Keratinocyte (primary cell): Measurements from ENCODE around the gene FBXO46. TPM values are rescaled to one million over a fixed set of nuclear protein-coding genes. Genes with fewer than 3 reads are reported as not detected.

Experiments
- DNase-seq: peaks from one replicate; pipeline ENCODE4 v3.0.0-alpha.2; 2011; ENCODE audit warnings: low read depth, missing footprints, low spot score
- FAIRE-seq: peaks from 2 replicates; lab custom pipeline; 2011; peaks lifted over from hg19 to GRCh38; lab: Jason Lieb, UNC
- H2AFZ ChIP-seq: 2 replicates; pipeline ENCODE4 v1.6.0; 2012; ENCODE audit warnings: low read length, control low read depth, inconsistent platforms; ENCODE audit not compliant: control insufficient read depth
- H3K27ac ChIP-seq: 2 replicates; pipeline ENCODE4 v1.5.1; 2011; ENCODE audit warnings: low read length; ENCODE audit not compliant: control insufficient read depth, insufficient read depth
- H3K27me3 ChIP-seq: 3 replicates; pipeline ENCODE4 v1.6.0; 2011; ENCODE audit warnings: low read length; ENCODE audit not compliant: control insufficient read depth, insufficient read depth; ENCODE audit errors: extremely low read depth
- H3K36me3 ChIP-seq, 2 experiments: 2 replicates in 1 of 2; 3 replicates in 1 of 2; pipeline ENCODE4 v1.5.1; 2011; ENCODE audit warnings: low read length in 2 of 2, mild to moderate bottlenecking in 1 of 2; ENCODE audit not compliant: control insufficient read depth in 2 of 2, insufficient read depth in 2 of 2; ENCODE audit errors: extremely low read depth in 1 of 2
- H3K4me1 ChIP-seq: 3 replicates; pipeline ENCODE4 v1.5.1; 2011; ENCODE audit warnings: low read length; ENCODE audit not compliant: control insufficient read depth, insufficient read depth; ENCODE audit errors: extremely low read depth
- H3K4me2 ChIP-seq: 3 replicates; pipeline ENCODE4 v1.6.0; 2011; ENCODE audit warnings: low read depth, low read length; ENCODE audit not compliant: control insufficient read depth, insufficient read depth; ENCODE audit errors: extremely low read depth
- H3K4me3 ChIP-seq, 3 experiments: fragments of 200-600 bp in 1 of 3; sonication (generic) in 1 of 3; 2 replicates in 2 of 3; 3 replicates in 1 of 3; pipeline ENCODE4 v1.5.1; 2011 to 2016; ENCODE audit warnings: low read length in 3 of 3, mild to moderate bottlenecking in 3 of 3, control low read depth in 2 of 3, inconsistent platforms in 1 of 3, low read depth in 1 of 3, mixed read lengths in 1 of 3, mixed run types in 1 of 3, moderate library complexity in 1 of 3; ENCODE audit not compliant: control insufficient read depth in 2 of 3, insufficient read depth in 2 of 3; ENCODE audit errors: extremely low read depth in 1 of 3
- H3K79me2 ChIP-seq: 2 replicates; pipeline ENCODE4 v1.6.0; 2012; ENCODE audit warnings: low read length; ENCODE audit not compliant: control insufficient read depth, insufficient read depth
- H3K9ac ChIP-seq: 3 replicates; pipeline ENCODE4 v1.6.0; 2011; ENCODE audit warnings: low read length; ENCODE audit not compliant: control insufficient read depth, insufficient read depth; ENCODE audit errors: extremely low read depth
- H3K9me1 ChIP-seq: 3 replicates; pipeline ENCODE4 v1.6.0; 2011; ENCODE audit warnings: low read length; ENCODE audit not compliant: control insufficient read depth, insufficient read depth; ENCODE audit errors: extremely low read depth
- H3K9me3 ChIP-seq: 2 replicates; pipeline ENCODE4 v1.5.1; 2012; ENCODE audit warnings: low read depth, low read length; ENCODE audit not compliant: control insufficient read depth
- H4K20me1 ChIP-seq: 3 replicates; pipeline ENCODE4 v1.6.0; 2011; ENCODE audit warnings: low read length; ENCODE audit not compliant: control insufficient read depth, insufficient read depth; ENCODE audit errors: extremely low read depth
- EZH2 ChIP-seq: IDR thresholded peaks from one replicate; pipeline ENCODE4 v1.6.1; 2012; ENCODE audit warnings: inconsistent platforms, mild to moderate bottlenecking, low read length, moderate library complexity
- dilution Hi-C: fragments of 300-500 bp; cut with MboI; formaldehyde crosslinking; loops from one replicate; pipeline ENCODE4 v1.7.0; 2020; ENCODE audit warnings: low sequenced_read_pairs; ENCODE audit not compliant: extremely low pct_ligation_motif_present
- polyA plus RNA-seq, 5 experiments: library from polyadenylated mRNA; depleted of rRNA in 3 of 5; stranded (reverse) in 3 of 5; stranded (forward) in 1 of 5; unstranded in 1 of 5; fragments of >200 nt; gene quantifications; 1 replicate in 1 of 5; 2 replicates in 3 of 5; 3 replicates in 1 of 5; pipeline versions ENCODE4 v1.2.1 to v1.2.3, GENCODE V29; 2011 to 2012; ENCODE audit warnings: missing spikeins in 2 of 5, low read depth in 1 of 5, low replicate concordance in 1 of 5
- TF ChIP-seq, protein P1 (sequence below), 3 experiments: IDR thresholded peaks in 1 of 3; conservative IDR thresholded peaks in 1 of 3; optimal IDR thresholded peaks in 1 of 3; 2 replicates in 2 of 3; 3 replicates in 1 of 3; pipeline versions ENCODE3 to v1.5.1; 2011; ENCODE audit warnings: low read length in 3 of 3, mild to moderate bottlenecking in 3 of 3, moderate library complexity in 2 of 3, control low read depth in 1 of 3, inconsistent platforms in 1 of 3; ENCODE audit not compliant: insufficient read depth in 2 of 3; ENCODE audit errors: extremely low read depth in 1 of 3

Gene FBXO46
- polyA plus RNA-seq, 1 donor (not counting 4 experiments of a cell fraction or from before 2014, with no cell fraction given), result 2.1 TPM

DNA sequence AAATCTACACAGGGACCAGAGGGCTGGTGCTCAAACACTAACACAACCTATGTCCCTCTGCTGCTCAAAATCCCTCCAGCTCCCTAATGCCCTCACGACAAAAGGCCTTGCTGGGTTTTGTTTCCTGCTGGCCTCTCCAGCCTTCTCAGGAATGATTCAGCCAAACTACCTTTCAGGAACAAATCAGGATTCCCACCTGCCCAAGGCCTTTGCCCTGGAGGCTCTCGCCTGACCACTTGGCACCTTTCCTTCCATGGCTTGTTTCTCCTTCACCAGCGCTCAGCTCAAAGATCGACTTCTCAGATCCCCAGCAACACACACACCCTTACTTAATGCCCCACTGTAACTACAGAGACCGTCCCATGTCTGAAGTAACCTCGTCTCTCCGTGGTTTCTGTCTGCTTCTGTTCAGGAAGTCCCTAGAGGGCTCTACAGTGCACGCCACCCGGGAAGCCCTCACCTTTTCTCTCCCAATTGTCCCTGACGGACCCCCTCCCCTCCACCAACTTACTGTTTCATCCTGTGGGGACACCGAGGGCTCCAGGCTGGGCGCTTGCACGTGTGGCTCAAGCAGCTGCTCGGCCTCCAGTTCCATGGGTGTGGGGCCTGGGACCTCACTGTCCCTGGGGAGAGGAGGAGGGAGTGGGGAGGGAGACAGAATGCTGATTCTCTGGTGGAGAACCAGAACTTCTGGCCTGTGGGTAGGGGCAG is 41.6 kb upstream of the FBXO46 start:
- H3K9ac ChIP-seq, result no peak overlapping the region
- no peaks in the 10 kb centered on the region for H3K9me1 ChIP-seq
- no peaks in the 10 kb centered on the region for H3K27me3 ChIP-seq
- H2AFZ ChIP-seq, result no peak overlapping the region
- no peak overlapping the region for H3K27ac ChIP-seq
- H3K36me3 ChIP-seq, result peaks cover 0 to 11% of the 10 kb centered on the region in 2 experiments
- H3K79me2 ChIP-seq, result no peaks in the 10 kb centered on the region
- TF ChIP-seq, protein P1, sequence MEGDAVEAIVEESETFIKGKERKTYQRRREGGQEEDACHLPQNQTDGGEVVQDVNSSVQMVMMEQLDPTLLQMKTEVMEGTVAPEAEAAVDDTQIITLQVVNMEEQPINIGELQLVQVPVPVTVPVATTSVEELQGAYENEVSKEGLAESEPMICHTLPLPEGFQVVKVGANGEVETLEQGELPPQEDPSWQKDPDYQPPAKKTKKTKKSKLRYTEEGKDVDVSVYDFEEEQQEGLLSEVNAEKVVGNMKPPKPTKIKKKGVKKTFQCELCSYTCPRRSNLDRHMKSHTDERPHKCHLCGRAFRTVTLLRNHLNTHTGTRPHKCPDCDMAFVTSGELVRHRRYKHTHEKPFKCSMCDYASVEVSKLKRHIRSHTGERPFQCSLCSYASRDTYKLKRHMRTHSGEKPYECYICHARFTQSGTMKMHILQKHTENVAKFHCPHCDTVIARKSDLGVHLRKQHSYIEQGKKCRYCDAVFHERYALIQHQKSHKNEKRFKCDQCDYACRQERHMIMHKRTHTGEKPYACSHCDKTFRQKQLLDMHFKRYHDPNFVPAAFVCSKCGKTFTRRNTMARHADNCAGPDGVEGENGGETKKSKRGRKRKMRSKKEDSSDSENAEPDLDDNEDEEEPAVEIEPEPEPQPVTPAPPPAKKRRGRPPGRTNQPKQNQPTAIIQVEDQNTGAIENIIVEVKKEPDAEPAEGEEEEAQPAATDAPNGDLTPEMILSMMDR (optimal IDR thresholded peaks at IDR 0.05 in 1 of 3, IDR thresholded peaks at IDR 0.05 in 1 of 3, conservative IDR thresholded peaks at IDR 0.05 in 1 of 3; ENCODE audit: extremely low read depth in 1 of 3, insufficient read depth in 2 of 3, low read length in 3 of 3), result no peak
- TF ChIP-seq EZH2, result no peak
- H3K4me1 ChIP-seq, result peaks cover 9% of the 10 kb centered on the region
- no peak overlapping the region for H3K4me3 ChIP-seq
- H3K4me2 ChIP-seq, result no peak overlapping the region
- H3K9me3 ChIP-seq, result no peaks in the 10 kb centered on the region
- FAIRE-seq (no peak), DNase-seq (no peak)
- dilution Hi-C loops, result no loop called here
- H4K20me1 ChIP-seq, result peaks cover 6% of the 10 kb centered on the region

DNA sequence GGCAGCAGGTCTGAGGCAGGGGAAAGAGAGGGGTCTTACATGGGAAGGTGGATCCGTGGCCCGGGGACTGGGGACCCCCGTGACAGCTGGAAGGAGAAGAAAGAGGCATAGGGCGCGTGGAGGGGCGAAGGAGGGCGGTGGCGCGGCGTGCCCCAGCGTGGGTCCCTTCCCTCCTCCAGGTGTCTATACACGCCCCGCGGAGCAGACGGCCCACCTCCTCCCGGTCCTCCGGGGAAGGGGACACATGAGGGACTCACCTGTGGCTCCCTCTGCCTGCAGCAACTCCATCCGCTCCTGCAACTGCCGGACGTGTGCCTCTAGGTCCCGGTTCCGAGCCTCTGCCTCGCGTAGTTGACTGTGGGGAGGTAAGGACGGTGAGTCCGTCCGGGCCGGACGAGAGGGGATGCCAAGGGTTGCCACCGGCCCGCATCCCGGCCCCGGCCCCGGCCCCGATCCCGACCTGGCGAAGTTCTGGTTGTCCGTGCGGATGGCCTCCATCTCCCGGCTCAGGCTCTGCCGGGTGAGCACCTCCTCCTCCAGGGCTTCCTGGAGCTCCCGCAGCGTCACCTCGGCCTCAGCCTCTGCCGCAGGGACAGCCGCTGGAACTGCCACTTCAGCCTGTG is 40.7 kb upstream of the FBXO46 start:
- no peak overlapping the region for H3K9ac ChIP-seq
- H3K9me3 ChIP-seq, result no peaks in the 10 kb centered on the region
- peaks cover 6% of the 10 kb centered on the region for H4K20me1 ChIP-seq
- dilution Hi-C loops, result no loop called here
- peaks cover 15% of the 10 kb centered on the region for H3K4me1 ChIP-seq
- no peaks in the 10 kb centered on the region for H3K79me2 ChIP-seq
- no peak overlapping the region for H2AFZ ChIP-seq
- H3K9me1 ChIP-seq, result no peaks in the 10 kb centered on the region
- peak overlapping the region; percentile 98 for H3K4me2 ChIP-seq
- H3K36me3 ChIP-seq, result peaks cover 0 to 4% of the 10 kb centered on the region in 2 experiments
- FAIRE-seq, result no peak
- no peaks in the 10 kb centered on the region for H3K27me3 ChIP-seq
- H3K4me3 ChIP-seq, result peak overlapping the region in 1 of 3 experiments; percentile 49
- H3K27ac ChIP-seq, result no peak overlapping the region
- DNase-seq, result no peak
- TF ChIP-seq EZH2, result no peak
- TF ChIP-seq, protein P1 (optimal IDR thresholded peaks at IDR 0.05 in 1 of 3, IDR thresholded peaks at IDR 0.05 in 1 of 3, conservative IDR thresholded peaks at IDR 0.05 in 1 of 3; ENCODE audit: extremely low read depth in 1 of 3, insufficient read depth in 2 of 3, low read length in 3 of 3), result no peak
